ENCODE measurements around the gene UBTF. TPM values are rescaled to one million over a fixed set of nuclear protein-coding genes. Genes with fewer than 3 reads are reported as not detected.

Gene UBTF
- total and polyA plus RNA-seq, 9 of the 15 experiments (the other 6 are each of a cell fraction or from before 2014, with no cell fraction given): 1.2 to 113 (median 83.6) TPM

GRCh38 chr17:44159519-44160210 lies 59.8 kb downstream of the UBTF start (continued):
- TF ChIP-seq ELK1 (CRISPR knock-in tag; IDR thresholded peaks at IDR 0.05) (no peak), ZNF24 (IDR thresholded peaks at IDR 0.05) (no peak), DPF2 (IDR thresholded peaks at IDR 0.05) (peak; percentile 91), CBX8 (IDR thresholded peaks at IDR 0.05; ENCODE audit: borderline replicate concordance, extremely low read depth, low read depth, low read length, poor library complexity, severe bottlenecking) (no peak), ZNF609 (CRISPR knock-in tag; IDR thresholded peaks at IDR 0.05; ENCODE audit: borderline replicate concordance) (no peak), ZNF212 (CRISPR knock-in tag; IDR thresholded peaks at IDR 0.05) (no peak), NCOA6 (IDR thresholded peaks at IDR 0.05) (no peak), XRCC3 (IDR thresholded peaks at IDR 0.05) (no peak), MNT (conservative IDR thresholded peaks at IDR 0.05) (peak; percentile 79 to 83), ZNF316 (IDR thresholded peaks at IDR 0.05) (peak; percentile 98), JUN (IDR thresholded peaks at IDR 0.05; ENCODE audit: borderline replicate concordance, low read depth, low read length) (peak; percentile 91), JUN (CRISPR knock-in tag; IDR thresholded peaks at IDR 0.05; ENCODE audit: borderline replicate concordance) (no peak), C11orf30 (IDR thresholded peaks at IDR 0.05; ENCODE audit: low read depth) (peak; percentile 94), PML (IDR thresholded peaks at IDR 0.05; ENCODE audit: low read length) (0 out of 2 replicates have a peak, but pooled peaks have one; percentile 30), NFYB (IDR thresholded peaks at IDR 0.05; ENCODE audit: extremely low read depth, insufficient read length) (no peak), BCOR (IDR thresholded peaks at IDR 0.05) (no peak; the same call in 1 of the 2 replicates), ESRRB (CRISPR knock-in tag; IDR thresholded peaks at IDR 0.05; ENCODE audit: borderline replicate concordance) (no peak), KDM1A (IDR thresholded peaks at IDR 0.05) (peak; percentile 21 to 56; a peak in 2 of 4 replicates), U2AF1 (optimal IDR thresholded peaks at IDR 0.05; ENCODE audit: low read depth, low read length) (no peak), KDM4B (IDR thresholded peaks at IDR 0.05; ENCODE audit: borderline replicate concordance in 2 of 2, low read depth in 1 of 2) (no peak), PTBP1 (IDR thresholded peaks at IDR 0.05; ENCODE audit: low read depth, low read length) (no peak), ZNF143 (CRISPR knock-in tag; IDR thresholded peaks at IDR 0.05) (no peak), GABPB1 (CRISPR knock-in tag; IDR thresholded peaks at IDR 0.05) (peak; percentile 39; the same call in 1 of the 2 replicates)

Measured in K562 (cell line).